B cell (primary cell): ENCODE data around the gene ALOX15. TPM values are rescaled to one million over a fixed set of nuclear protein-coding genes. Genes with fewer than 3 reads are reported as not detected.

Experiments
- ATAC-seq: fragments of 200-7000 bp; cut with Tn5 transposase; one replicate; pipeline ENCODE4 v1.10.0; 2021; ENCODE audit warnings: low read depth, mild to moderate bottlenecking, moderate number of reproducible peaks, moderate library complexity
- CTCF ChIA-PET: fragments of 350-600 bp; sonication (Branson Sonifier 250); formaldehyde crosslinking; loops from one replicate; lab custom pipeline; 2021; ENCODE audit warnings: antibody characterized with exemption, inconsistent platforms; lab: Charles Lee
- POLR2A ChIA-PET: fragments of 350-600 bp; sonication (Branson Sonifier 250); formaldehyde crosslinking; loops from one replicate; lab custom pipeline; 2021; ENCODE audit warnings: antibody characterized with exemption; lab: Charles Lee
- DNase-seq: peaks from one replicate; pipeline ENCODE4 v3.0.0; 2013
- H2AFZ ChIP-seq: 2 replicates; pipeline ENCODE4 v1.6.1; 2012; ENCODE audit warnings: mild to moderate bottlenecking, low read depth, low read length; ENCODE audit not compliant: insufficient read depth, poor library complexity, severe bottlenecking
- H3K27ac ChIP-seq, 2 donors: 1 replicate in 1 of 2; 2 replicates in 1 of 2; pipeline ENCODE4 v1.5.1; 2012 to 2013; ENCODE audit warnings: low read length in 2 of 2, mild to moderate bottlenecking in 2 of 2, moderate library complexity in 1 of 2
- H3K27me3 ChIP-seq, 4 experiments: fragments of 200-600 bp in 1 of 4; sonication (generic) in 1 of 4; replicated peaks in 1 of 4; 1 replicate in 2 of 4; 2 replicates in 2 of 4; pipeline versions ENCODE4 v1.6.1 to v1.7.0; 2013 to 2016; ENCODE audit warnings: low read length in 3 of 4, mild to moderate bottlenecking in 2 of 4, mixed read lengths in 1 of 4, moderate library complexity in 1 of 4; ENCODE audit not compliant: insufficient read depth in 4 of 4, control insufficient read depth in 3 of 4; ENCODE audit errors: control extremely low read depth in 1 of 4
- H3K36me3 ChIP-seq, 2 experiments: replicated peaks in 1 of 2; 1 replicate in 1 of 2; 2 replicates in 1 of 2; pipeline versions ENCODE4 v1.6.1 to v1.7.1; 2013; ENCODE audit warnings: low read length in 1 of 2; ENCODE audit not compliant: insufficient read depth in 2 of 2, control insufficient read depth in 1 of 2; ENCODE audit errors: control extremely low read depth in 1 of 2, extremely low read depth in 1 of 2
- H3K4me1 ChIP-seq, 2 donors: fragments of 200-600 bp in 1 of 2; sonication (generic) in 1 of 2; 1 replicate in 1 of 2; 2 replicates in 1 of 2; pipeline versions ENCODE4 v1.5.1 to v1.6.1; 2013 to 2017; ENCODE audit warnings: low read length in 2 of 2; ENCODE audit not compliant: control insufficient read depth in 2 of 2, insufficient read depth in 2 of 2
- H3K4me2 ChIP-seq: replicated peaks from 2 replicates; pipeline ENCODE3; 2012; ENCODE audit warnings: mild to moderate bottlenecking, low read depth, low read length; ENCODE audit not compliant: poor library complexity, severe bottlenecking
- H3K4me3 ChIP-seq, 5 experiments: fragments of 200-600 bp in 1 of 5; sonication (generic) in 1 of 5; 1 replicate in 3 of 5; 2 replicates in 2 of 5; pipeline versions ENCODE4 v1.5.1 to v1.7.0; 2011 to 2016; ENCODE audit warnings: low read length in 4 of 5, mild to moderate bottlenecking in 4 of 5, low read depth in 2 of 5, control low read depth in 1 of 5, moderate library complexity in 1 of 5; ENCODE audit not compliant: insufficient read depth in 1 of 5; ENCODE audit errors: control extremely low read depth in 1 of 5, extremely low read depth in 1 of 5
- H3K79me2 ChIP-seq: fragments of 200-600 bp; sonication (generic); one replicate; pipeline ENCODE4 v1.6.0; 2016; ENCODE audit warnings: low read length; ENCODE audit not compliant: control insufficient read depth, insufficient read depth
- H3K9ac ChIP-seq: fragments of 200-600 bp; sonication (generic); 2 replicates; pipeline ENCODE4 v1.6.1; 2017; ENCODE audit warnings: mild to moderate bottlenecking, low read length, moderate library complexity
- H3K9me3 ChIP-seq, 3 donors: one replicate each; pipeline versions ENCODE4 v1.6.1 to v1.7.1; 2013; ENCODE audit warnings: low read length in 2 of 3; ENCODE audit not compliant: control insufficient read depth in 2 of 3, insufficient read depth in 1 of 3; ENCODE audit errors: control extremely low read depth in 1 of 3
- H4K20me1 ChIP-seq: 2 replicates; pipeline ENCODE4 v1.6.0; 2012; ENCODE audit warnings: mild to moderate bottlenecking, low read length; ENCODE audit not compliant: insufficient read depth, control insufficient read depth, poor library complexity, severe bottlenecking
- H3K27ac Mint-ChIP-seq: one replicate; pipeline ENCODE4 v1.8.0; 2021; ENCODE audit warnings: mixed read lengths
- H3K27me3 Mint-ChIP-seq: one replicate; pipeline ENCODE4 v1.8.0; 2021; ENCODE audit warnings: mixed read lengths
- H3K4me1 Mint-ChIP-seq: one replicate; pipeline ENCODE4 v1.8.0; 2021; ENCODE audit warnings: mixed read lengths
- H3K4me3 Mint-ChIP-seq: one replicate; pipeline ENCODE4 v1.8.0; 2021; ENCODE audit warnings: mixed read lengths
- H3K9me3 Mint-ChIP-seq: one replicate; pipeline ENCODE4 v1.8.0; 2022; ENCODE audit warnings: mixed read lengths; ENCODE audit not compliant: insufficient read depth
- EZH2 ChIP-seq: IDR thresholded peaks from 2 replicates; pipeline ENCODE4 v1.6.1; 2012; ENCODE audit warnings: borderline replicate concordance, low read depth, mild to moderate bottlenecking, moderate library complexity, low read length; ENCODE audit not compliant: insufficient read depth, poor library complexity, severe bottlenecking
- WGBS: methylation state at CpG from one replicate; pipeline ENCODE4 v1.1.5; 2013; ENCODE audit warnings: missing lambda C conversion rate; ENCODE audit not compliant: insufficient coverage; 5-methylcytosine and 5-hydroxymethylcytosine counted together
- intact Hi-C: fragments of 100-400 bp; cut with micrococcal nuclease; formaldehyde crosslinking; loops from one replicate; pipeline ENCODE4 v1.10.0; 2022
- polyA plus RNA-seq: library from polyadenylated mRNA; depleted of rRNA; stranded (reverse); fragments of >200 nt; gene quantifications from 2 replicates; pipeline ENCODE4 v1.2.3, GENCODE V29; 2012
- total RNA-seq, 2 donors: library from RNA; stranded (reverse); fragments of 120-200 nt in 1 of 2; gene quantifications; 1 replicate in 1 of 2; 2 replicates in 1 of 2; pipeline versions ENCODE4 v1.2.3 to v1.2.4, GENCODE V29; 2013 to 2022
- TF ChIP-seq, protein P1 (sequence below): fragments of 200-600 bp; IDR thresholded peaks from one replicate; pipeline ENCODE4 v1.8.0; 2022; ENCODE audit warnings: antibody characterized with exemption, mild to moderate bottlenecking

ALOX15 gene
- total and polyA plus RNA-seq, 2 donors (not counting 1 experiment from before 2014, with no cell fraction given), result 0.10 TPM; not detected in 1

DNA sequence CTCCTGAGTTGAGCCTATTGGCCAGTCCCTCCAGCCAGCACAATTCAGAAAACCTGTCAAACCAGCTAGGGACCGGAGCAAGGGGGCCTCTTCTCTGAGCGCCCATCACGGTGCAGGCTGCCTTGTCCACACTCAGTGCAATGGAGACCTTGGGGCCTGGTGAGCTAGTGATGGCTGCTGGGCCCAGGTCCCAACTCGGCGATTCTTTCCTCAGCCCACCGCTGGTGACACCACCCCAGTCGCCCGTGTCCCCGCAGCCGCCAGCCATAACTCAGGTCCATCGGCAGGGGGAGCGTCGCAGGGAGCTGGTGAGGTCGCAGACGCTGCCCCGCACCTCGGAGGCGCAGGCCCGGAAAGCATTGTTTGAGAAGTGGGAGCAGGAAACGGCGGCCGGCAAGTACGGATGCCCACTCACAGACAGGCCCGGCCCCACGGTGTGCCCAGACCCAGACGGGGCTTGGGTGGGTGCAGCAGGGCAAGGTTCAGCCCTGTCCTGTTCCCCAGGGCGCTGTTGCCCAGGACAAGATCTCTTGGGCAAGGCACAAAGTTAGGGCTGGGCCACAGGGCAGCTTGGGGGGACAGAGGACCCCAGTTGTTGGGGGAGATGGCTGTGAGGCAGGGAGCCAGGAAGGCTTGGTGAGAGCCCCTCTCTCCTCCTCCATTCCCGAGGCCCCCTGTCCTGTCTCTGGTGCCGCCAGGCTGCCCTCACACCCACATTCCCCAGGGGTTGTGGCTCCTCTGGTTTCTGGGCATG, 46.4 kb downstream of the ALOX15 start:
- Histone ChIP-seq H3K27ac (no peak overlapping the region), H3K36me3 (no peaks in the 10 kb centered on the region), H3K27me3 (peaks cover 0 to 19% (median 0%) of the 10 kb centered on the region in 4 experiments), H3K79me2 (no peaks in the 10 kb centered on the region), H2AFZ (no peak overlapping the region), H3K9me3 (no peaks in the 10 kb centered on the region), H3K4me3 (no peak overlapping the region), H3K4me2 (peak overlapping the region; percentile 23), H3K9ac (no peak overlapping the region), H3K4me1 (peaks cover 0 to 4% of the 10 kb centered on the region in 2 donors), H4K20me1 (no peaks in the 10 kb centered on the region)
- Mint-ChIP-seq H3K4me3 (no peak overlapping the region), H3K4me1 (peaks cover 3% of the 10 kb centered on the region), H3K27ac (no peak overlapping the region), H3K27me3 (peaks cover 28% of the 10 kb centered on the region), H3K9me3 (no peaks in the 10 kb centered on the region)
- ChIA-PET CTCF (no interaction called here), POLR2A (no interaction called here)
- DNase-seq (peak; percentile 57), ATAC-seq (no peak)
- 19% methylated on average over 28 of the region's 29 CpGs for WGBS
- TF ChIP-seq, protein P1, sequence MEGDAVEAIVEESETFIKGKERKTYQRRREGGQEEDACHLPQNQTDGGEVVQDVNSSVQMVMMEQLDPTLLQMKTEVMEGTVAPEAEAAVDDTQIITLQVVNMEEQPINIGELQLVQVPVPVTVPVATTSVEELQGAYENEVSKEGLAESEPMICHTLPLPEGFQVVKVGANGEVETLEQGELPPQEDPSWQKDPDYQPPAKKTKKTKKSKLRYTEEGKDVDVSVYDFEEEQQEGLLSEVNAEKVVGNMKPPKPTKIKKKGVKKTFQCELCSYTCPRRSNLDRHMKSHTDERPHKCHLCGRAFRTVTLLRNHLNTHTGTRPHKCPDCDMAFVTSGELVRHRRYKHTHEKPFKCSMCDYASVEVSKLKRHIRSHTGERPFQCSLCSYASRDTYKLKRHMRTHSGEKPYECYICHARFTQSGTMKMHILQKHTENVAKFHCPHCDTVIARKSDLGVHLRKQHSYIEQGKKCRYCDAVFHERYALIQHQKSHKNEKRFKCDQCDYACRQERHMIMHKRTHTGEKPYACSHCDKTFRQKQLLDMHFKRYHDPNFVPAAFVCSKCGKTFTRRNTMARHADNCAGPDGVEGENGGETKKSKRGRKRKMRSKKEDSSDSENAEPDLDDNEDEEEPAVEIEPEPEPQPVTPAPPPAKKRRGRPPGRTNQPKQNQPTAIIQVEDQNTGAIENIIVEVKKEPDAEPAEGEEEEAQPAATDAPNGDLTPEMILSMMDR, result peak; percentile 26
- TF ChIP-seq EZH2, result no peak
- intact Hi-C loops, result no loop called here

DNA sequence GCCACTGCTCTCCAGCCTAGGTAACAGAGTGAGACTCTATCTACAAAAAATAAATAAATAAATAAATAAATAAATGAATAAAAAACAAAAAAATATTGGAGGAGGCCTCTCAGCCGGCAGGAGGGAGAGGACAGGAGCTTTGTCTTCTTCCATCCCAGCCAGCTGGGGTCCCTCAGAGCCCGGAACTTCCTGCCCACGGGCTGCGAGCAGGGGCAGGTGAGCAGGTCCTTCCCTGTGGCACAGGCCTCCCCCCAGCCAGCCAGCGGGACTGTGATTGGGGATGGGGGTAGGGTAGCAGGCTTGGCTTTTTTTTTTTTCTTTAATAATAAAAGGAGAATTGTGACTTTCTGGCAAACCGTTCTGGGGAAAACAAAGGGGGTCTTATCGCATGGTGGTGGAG, 47.1 kb downstream of the ALOX15 start:
- H3K9ac ChIP-seq, result no peak overlapping the region
- 90% methylated on average over 4 of the region's 7 CpGs for WGBS

More for the DNA sequence above, 47.1 kb downstream of the ALOX15 start:
- no peak overlapping the region for H3K4me2 ChIP-seq
- no peak overlapping the region for H3K4me3 Mint-ChIP-seq
- no peak overlapping the region for H3K27ac ChIP-seq
- H3K36me3 ChIP-seq, result no peaks in the 10 kb centered on the region
- peaks cover 0 to 4% of the 10 kb centered on the region in 2 donors for H3K4me1 ChIP-seq
- H3K9me3 Mint-ChIP-seq, result no peaks in the 10 kb centered on the region
- H3K27ac Mint-ChIP-seq, result no peak overlapping the region
- H2AFZ ChIP-seq, result no peak overlapping the region
- H3K27me3 ChIP-seq, result peaks cover 0 to 19% (median 0%) of the 10 kb centered on the region in 4 experiments
- intact Hi-C loops, result no loop called here
- H3K9me3 ChIP-seq, result no peaks in the 10 kb centered on the region
- POLR2A ChIA-PET, result no interaction called here
- H3K4me3 ChIP-seq, result no peak overlapping the region
- peaks cover 27% of the 10 kb centered on the region for H3K27me3 Mint-ChIP-seq
- DNase-seq, result no peak
- CTCF ChIA-PET, result no interaction called here
- H3K79me2 ChIP-seq, result no peaks in the 10 kb centered on the region
- H4K20me1 ChIP-seq, result no peaks in the 10 kb centered on the region
- ATAC-seq, result no peak
- H3K4me1 Mint-ChIP-seq, result peaks cover 3% of the 10 kb centered on the region
- no peak for TF ChIP-seq EZH2
- TF ChIP-seq, protein P1, result no peak
